GM06990 (cell line): Measurements from ENCODE around the gene CCT6A.
"Not testable (repeated sequence)": the region's sequence is repeated elsewhere in the genome, so short reads cannot be mapped to it uniquely, and the experiment has no call there.

Experiments used
- DNase-seq: peaks from one replicate; pipeline ENCODE4 v3.0.0-alpha.2; 2011; ENCODE audit not compliant: insufficient read length; ENCODE audit errors: extremely low read depth
- H3K27me3 ChIP-seq: replicated peaks from 2 replicates; pipeline ENCODE4 v1.6.0; 2011; ENCODE audit warnings: low read length; ENCODE audit not compliant: control insufficient read depth, insufficient read depth
- H3K36me3 ChIP-seq: 2 replicates; pipeline ENCODE4 v1.5.1; 2011; ENCODE audit warnings: low read length; ENCODE audit not compliant: control insufficient read depth, insufficient read depth
- H3K4me3 ChIP-seq: replicated peaks from 2 replicates; pipeline ENCODE4 v1.5.1; 2011; ENCODE audit warnings: low read depth, mild to moderate bottlenecking, control low read depth, low read length
- CTCF ChIP-seq: IDR thresholded peaks from 2 replicates; pipeline ENCODE4 v1.5.1; 2011; ENCODE audit warnings: low read length, control low read depth, mild to moderate bottlenecking, inconsistent platforms; ENCODE audit not compliant: insufficient read depth, poor library complexity, severe bottlenecking

The CCT6A gene

GRCh38 chr7:56097700-56098099 is 46.1 kb downstream of the CCT6A start:
- H3K36me3 ChIP-seq = peaks cover 10% of the 10 kb centered on the region
- no peak for DNase-seq
- H3K27me3 ChIP-seq = no peaks in the 10 kb centered on the region
- TF ChIP-seq CTCF = no peak
- no peak overlapping the region for H3K4me3 ChIP-seq

GRCh38 chr7:56098187-56099008 is 46.8 kb downstream of the CCT6A start:
- DNase-seq, H3K4me3 ChIP-seq, H3K27me3 ChIP-seq: not testable (repeated sequence)
- H3K36me3 ChIP-seq = peaks cover 12% of the 10 kb centered on the region

- H3K36me3 ChIP-seq = peaks cover 17% of the 10 kb centered on the region
- no peak overlapping the region for H3K4me3 ChIP-seq
Observed at GRCh38 chr7:56099653-56100052, 48.1 kb downstream of the CCT6A start.

GRCh38 chr7:56104138-56104537 is 52.6 kb downstream of the CCT6A start:
- H3K27me3 ChIP-seq, DNase-seq, H3K4me3 ChIP-seq: not testable (repeated sequence)
- peaks cover 17% of the 10 kb centered on the region for H3K36me3 ChIP-seq

More at GRCh38 chr7:56099653-56100052, 48.1 kb downstream of the CCT6A start:
- DNase-seq = no peak
- no peaks in the 10 kb centered on the region for H3K27me3 ChIP-seq
- TF ChIP-seq CTCF = no peak

GRCh38 chr7:56105508-56105907 is 53.9 kb downstream of the CCT6A start:
- H3K36me3 ChIP-seq = peaks cover 12% of the 10 kb centered on the region
- no peaks in the 10 kb centered on the region for H3K27me3 ChIP-seq
- no peak for DNase-seq
- H3K4me3 ChIP-seq = peak overlapping the region; percentile 98
- TF ChIP-seq CTCF = no peak

GRCh38 chr7:56106108-56107073 is 54.8 kb downstream of the CCT6A start, which contains the start of gene CHCHD2:
Gene CHCHD2, minus strand, starts transcription at chr7:56106476. Its CDS starts 63 bp downstream, at chr7:56106413.
- TF ChIP-seq CTCF = no peak
- H3K4me3 ChIP-seq = peak within 1 kb of the TSS; percentile 98

More at GRCh38 chr7:56106108-56107073, 54.8 kb downstream of the CCT6A start, which contains the start of gene CHCHD2:
- no peaks in the 10 kb centered on the region for H3K27me3 ChIP-seq
- peak; percentile 94 for DNase-seq
- peaks cover 7% of the 10 kb centered on the region for H3K36me3 ChIP-seq
